GM21360 (cell line): ENCODE data around the gene SLC4A4.

Source experiments
- ATAC-seq: cut with Tn5 transposase; IDR thresholded peaks from one replicate; pipeline ENCODE4 v1.9.1; 2021; ENCODE audit warnings: mild to moderate bottlenecking, moderate library complexity; ENCODE audit not compliant: unreplicated experiment

The SLC4A4 gene

GRCh38 chr4:71356924-71357663 is 18.3 kb downstream of the SLC4A4 start:
- ATAC-seq, result no peak

- no peak for ATAC-seq
These were observed 22.0 kb downstream of the SLC4A4 start for GRCh38 chr4:71360844-71361243.

GRCh38 chr4:71361476-71361875 is 22.7 kb downstream of the SLC4A4 start:
- ATAC-seq, result no peak

GRCh38 chr4:71366766-71367165 is 27.9 kb downstream of the SLC4A4 start:
- no peak for ATAC-seq

GRCh38 chr4:71367546-71367945 is 28.7 kb downstream of the SLC4A4 start:
- ATAC-seq, result no peak

- no peak for ATAC-seq
These were observed 30.1 kb downstream of the SLC4A4 start for GRCh38 chr4:71368906-71369305.

GRCh38 chr4:71369536-71369935 is 30.7 kb downstream of the SLC4A4 start:
- no peak for ATAC-seq

GRCh38 chr4:71375494-71375893 is 36.7 kb downstream of the SLC4A4 start:
- ATAC-seq, result no peak

GRCh38 chr4:71377561-71377960 is 38.7 kb downstream of the SLC4A4 start:
- ATAC-seq, result no peak

GRCh38 chr4:71379126-71379525 is 40.3 kb downstream of the SLC4A4 start:
- ATAC-seq, result no peak

GRCh38 chr4:71380788-71381187 is 42.0 kb downstream of the SLC4A4 start:
- ATAC-seq, result no peak

- no peak for ATAC-seq
These were observed 43.5 kb downstream of the SLC4A4 start for GRCh38 chr4:71382125-71382899.

- no peak for ATAC-seq
These were observed 44.2 kb downstream of the SLC4A4 start for GRCh38 chr4:71382900-71383560.

GRCh38 chr4:71383984-71384383 is 45.2 kb downstream of the SLC4A4 start:
- no peak for ATAC-seq

- no peak for ATAC-seq
These were observed 50.5 kb downstream of the SLC4A4 start for GRCh38 chr4:71389149-71389827.

GRCh38 chr4:71392109-71392508 is 53.3 kb downstream of the SLC4A4 start:
- ATAC-seq, result no peak

- ATAC-seq, result no peak
These were observed 57.6 kb downstream of the SLC4A4 start for GRCh38 chr4:71396382-71396781.

- no peak for ATAC-seq
These were observed 62.0 kb downstream of the SLC4A4 start for GRCh38 chr4:71400810-71401209.

GRCh38 chr4:71402616-71403015 is 63.8 kb downstream of the SLC4A4 start:
- no peak for ATAC-seq

- ATAC-seq, result no peak
These were observed 65.2 kb downstream of the SLC4A4 start for GRCh38 chr4:71404049-71404448.

- no peak for ATAC-seq
These were observed 67.0 kb downstream of the SLC4A4 start for GRCh38 chr4:71405791-71406190.
